GM19043 (cell line): ENCODE results near the gene CMKLR1.

Source experiments
- ATAC-seq: cut with Tn5 transposase; IDR thresholded peaks from one replicate; pipeline ENCODE4 v1.9.1; 2021; ENCODE audit warnings: low read depth; ENCODE audit not compliant: unreplicated experiment

The CMKLR1 gene

GRCh38 chr12:108302403-108303311 lies 36.5 kb downstream of the CMKLR1 start:
- no peak for ATAC-seq

GRCh38 chr12:108302016-108302402 lies 37.1 kb downstream of the CMKLR1 start:
- ATAC-seq = no peak

GRCh38 chr12:108301346-108301745 lies 37.8 kb downstream of the CMKLR1 start:
- no peak for ATAC-seq

GRCh38 chr12:108299980-108300696 lies 39.0 kb downstream of the CMKLR1 start:
- no peak for ATAC-seq

- no peak for ATAC-seq
These were observed 39.6 kb downstream of the CMKLR1 start for GRCh38 chr12:108299516-108299915.

GRCh38 chr12:108298761-108299275 lies 40.3 kb downstream of the CMKLR1 start:
- no peak for ATAC-seq

GRCh38 chr12:108297895-108298760 lies 41.0 kb downstream of the CMKLR1 start:
- ATAC-seq = peak; percentile 81

- no peak for ATAC-seq
These were observed 41.7 kb downstream of the CMKLR1 start for GRCh38 chr12:108297424-108297823.

- no peak for ATAC-seq
These were observed 42.2 kb downstream of the CMKLR1 start for GRCh38 chr12:108296945-108297344.

- ATAC-seq = no peak
These were observed 43.5 kb downstream of the CMKLR1 start for GRCh38 chr12:108295641-108296040.

GRCh38 chr12:108289350-108290161 lies 49.6 kb downstream of the CMKLR1 start:
- no peak for ATAC-seq

- no peak for ATAC-seq
These were observed 51.9 kb downstream of the CMKLR1 start for GRCh38 chr12:108287227-108287626.

GRCh38 chr12:108285016-108285415 lies 54.1 kb downstream of the CMKLR1 start:
- ATAC-seq = no peak

- no peak for ATAC-seq
These were observed 54.9 kb downstream of the CMKLR1 start for GRCh38 chr12:108284163-108284562.

- ATAC-seq = no peak
These were observed 56.4 kb downstream of the CMKLR1 start for GRCh38 chr12:108282676-108283075.

GRCh38 chr12:108282160-108282559 lies 57.0 kb downstream of the CMKLR1 start:
- no peak for ATAC-seq

GRCh38 chr12:108277613-108278012 lies 61.5 kb downstream of the CMKLR1 start:
- no peak for ATAC-seq

GRCh38 chr12:108273217-108273616 lies 65.9 kb downstream of the CMKLR1 start:
- no peak for ATAC-seq

- ATAC-seq = no peak
These were observed 66.9 kb downstream of the CMKLR1 start for GRCh38 chr12:108271951-108272872.
